Measurements from ENCODE around the gene RIBC2.

The RIBC2 gene

DNA sequence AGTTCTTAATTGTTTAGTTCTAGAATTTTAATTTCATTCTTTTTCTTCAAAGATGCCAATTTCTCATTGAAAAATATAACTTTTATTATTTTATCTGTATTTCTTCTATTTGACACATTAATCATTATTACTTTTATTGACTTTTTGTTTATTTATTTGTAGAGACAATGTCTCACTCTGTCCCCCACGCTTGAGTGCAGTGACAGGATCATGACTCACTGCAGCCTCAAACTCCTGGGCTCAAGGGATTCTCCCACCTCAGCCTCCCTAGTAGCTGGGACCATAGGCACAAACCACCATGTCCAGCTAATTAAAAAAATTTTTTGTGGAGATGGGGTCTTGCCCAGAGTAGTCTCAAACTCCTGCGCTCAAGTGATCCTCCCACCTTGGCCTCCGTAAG, 58.9 kb downstream of the RIBC2 start:
- Histone ChIP-seq H3K36me3 (ENCODE audit: control insufficient read depth, insufficient read depth, low read length) (no peaks in the 10 kb centered on the region), H3K4me3 (ENCODE audit: low read length) (no peak overlapping the region), H3K27me3 (ENCODE audit: control insufficient read depth, insufficient read depth, low read length) (no peaks in the 10 kb centered on the region), H3K9ac (ENCODE audit: low read length) (no peak overlapping the region), H3K4me1 (ENCODE audit: control insufficient read depth, insufficient read depth, low read length) (no peaks in the 10 kb centered on the region), H3K27ac (ENCODE audit: low read depth, low read length) (no peak overlapping the region)

GRCh38 chr22:45473626-45474237, 60.2 kb downstream of the RIBC2 start:
- no peak overlapping the region for H3K9ac ChIP-seq (ENCODE audit: low read length)
- H3K4me3 ChIP-seq (ENCODE audit: low read length) = no peak overlapping the region
- no peaks in the 10 kb centered on the region for H3K36me3 ChIP-seq (ENCODE audit: control insufficient read depth, insufficient read depth, low read length)
- no peaks in the 10 kb centered on the region for H3K4me1 ChIP-seq (ENCODE audit: control insufficient read depth, insufficient read depth, low read length)
- no peak overlapping the region for H3K27ac ChIP-seq (ENCODE audit: low read depth, low read length)
- H3K27me3 ChIP-seq (ENCODE audit: control insufficient read depth, insufficient read depth, low read length) = no peaks in the 10 kb centered on the region

- no peak overlapping the region for H3K27ac ChIP-seq (ENCODE audit: low read depth, low read length)
Observed at GRCh38 chr22:45475063-45475747, 61.7 kb downstream of the RIBC2 start.

DNA sequence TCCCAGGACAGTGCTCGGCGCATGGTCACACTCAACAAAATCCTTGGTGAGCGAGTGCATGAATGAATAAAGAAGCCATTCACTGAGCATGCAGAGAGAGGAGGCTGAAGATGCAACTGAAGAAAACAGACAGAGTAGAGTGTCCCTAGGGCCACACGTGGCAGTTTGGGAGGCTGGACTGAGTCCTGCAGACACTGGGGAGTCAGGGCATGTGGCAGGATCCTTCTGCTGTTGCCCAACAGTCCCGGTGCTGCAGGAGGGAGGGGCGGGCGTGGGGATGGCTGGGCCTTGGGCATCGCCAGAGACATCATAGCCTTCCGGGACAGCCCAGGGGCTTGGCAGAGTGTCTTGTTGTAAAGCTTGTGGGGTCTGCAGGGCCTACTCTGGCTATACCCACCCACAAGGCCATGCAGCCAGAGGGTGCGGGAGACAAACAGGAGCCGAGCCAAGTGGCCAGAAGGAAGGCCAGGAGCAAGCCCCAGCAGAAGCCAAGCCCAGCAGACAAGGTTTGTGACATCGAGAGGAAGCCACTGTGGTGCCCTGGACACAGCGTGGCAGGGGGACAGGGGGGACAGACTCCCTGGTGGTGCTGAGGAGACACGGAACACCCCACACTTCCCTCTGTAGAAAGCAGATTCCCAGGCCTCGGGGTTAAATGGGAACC, 62.5 kb downstream of the RIBC2 start:
- no peaks in the 10 kb centered on the region for H3K4me1 ChIP-seq (ENCODE audit: control insufficient read depth, insufficient read depth, low read length)
- no peak overlapping the region for H3K9ac ChIP-seq (ENCODE audit: low read length)
- no peaks in the 10 kb centered on the region for H3K27me3 ChIP-seq (ENCODE audit: control insufficient read depth, insufficient read depth, low read length)
- H3K36me3 ChIP-seq (ENCODE audit: control insufficient read depth, insufficient read depth, low read length) = no peaks in the 10 kb centered on the region
- no peak overlapping the region for H3K27ac ChIP-seq (ENCODE audit: low read depth, low read length)
- no peak overlapping the region for H3K4me3 ChIP-seq (ENCODE audit: low read length)

More at GRCh38 chr22:45475063-45475747, 61.7 kb downstream of the RIBC2 start:
- H3K36me3 ChIP-seq (ENCODE audit: control insufficient read depth, insufficient read depth, low read length) = no peaks in the 10 kb centered on the region
- no peaks in the 10 kb centered on the region for H3K27me3 ChIP-seq (ENCODE audit: control insufficient read depth, insufficient read depth, low read length)
- H3K9ac ChIP-seq (ENCODE audit: low read length) = no peak overlapping the region
- no peaks in the 10 kb centered on the region for H3K4me1 ChIP-seq (ENCODE audit: control insufficient read depth, insufficient read depth, low read length)
- H3K4me3 ChIP-seq (ENCODE audit: low read length) = no peak overlapping the region

DNA sequence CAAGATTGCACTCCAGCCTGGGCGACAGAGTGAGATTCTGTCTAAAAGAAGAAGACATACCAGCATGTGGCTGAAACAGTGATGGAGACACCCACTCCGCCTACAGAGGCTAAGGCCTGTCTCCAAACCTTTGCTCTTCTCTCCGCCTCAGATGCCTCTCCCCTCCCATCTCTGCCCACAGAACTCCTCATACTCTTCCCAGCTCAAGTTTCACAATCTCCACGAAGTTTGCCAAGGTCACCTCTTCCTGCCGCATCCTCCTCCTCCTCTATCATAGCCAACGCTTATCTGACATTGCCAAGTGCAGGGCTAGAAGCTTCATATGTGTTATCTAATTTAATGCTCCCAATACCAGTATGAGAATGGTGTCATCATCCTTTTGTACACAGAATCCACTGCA, 63.3 kb downstream of the RIBC2 start:
- Histone ChIP-seq H3K9ac (ENCODE audit: low read length) (no peak overlapping the region), H3K4me1 (ENCODE audit: control insufficient read depth, insufficient read depth, low read length) (no peaks in the 10 kb centered on the region), H3K27ac (ENCODE audit: low read depth, low read length) (no peak overlapping the region), H3K4me3 (ENCODE audit: low read length) (no peak overlapping the region), H3K27me3 (ENCODE audit: control insufficient read depth, insufficient read depth, low read length) (no peaks in the 10 kb centered on the region), H3K36me3 (ENCODE audit: control insufficient read depth, insufficient read depth, low read length) (no peaks in the 10 kb centered on the region)

DNA sequence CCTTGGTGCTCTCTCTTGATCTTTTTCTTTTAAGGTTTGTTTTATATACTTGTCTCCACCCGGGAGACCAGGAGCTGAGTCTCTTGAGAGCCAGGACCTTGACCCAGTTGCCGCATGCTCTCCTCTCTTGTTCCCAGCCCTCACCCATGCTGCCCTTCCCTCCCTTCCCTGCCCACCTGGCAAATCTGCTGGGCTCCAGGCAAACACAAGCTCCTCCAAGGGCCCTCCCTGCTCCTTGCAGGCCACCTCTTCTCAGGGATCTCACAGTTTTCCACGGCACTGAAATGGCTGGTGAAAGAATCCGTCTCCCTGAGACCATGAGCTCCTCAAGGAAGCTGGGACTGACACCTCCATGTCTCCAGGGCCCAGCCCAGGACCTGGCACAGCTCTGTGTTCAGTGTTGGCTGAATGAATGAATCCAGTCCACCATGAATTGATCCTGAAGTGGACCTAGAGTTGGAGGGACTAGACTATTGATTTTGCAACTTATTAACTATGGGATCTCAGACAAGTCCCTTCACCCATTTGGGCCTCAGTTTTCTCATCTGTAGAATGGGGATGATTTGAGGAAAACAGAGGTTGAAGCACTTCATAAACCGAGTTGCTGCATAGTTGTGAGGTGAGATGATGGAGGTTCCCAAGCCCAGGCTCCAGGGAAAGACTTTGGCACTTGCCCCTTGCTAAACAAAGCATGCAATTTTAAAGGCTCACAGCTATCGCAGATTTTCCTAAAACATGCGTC, 64.0 kb downstream of the RIBC2 start:
- Histone ChIP-seq H3K9ac (ENCODE audit: low read length) (no peak overlapping the region), H3K4me1 (ENCODE audit: control insufficient read depth, insufficient read depth, low read length) (no peaks in the 10 kb centered on the region), H3K4me3 (ENCODE audit: low read length) (no peak overlapping the region), H3K27ac (ENCODE audit: low read depth, low read length) (no peak overlapping the region), H3K36me3 (ENCODE audit: control insufficient read depth, insufficient read depth, low read length) (no peaks in the 10 kb centered on the region), H3K27me3 (ENCODE audit: control insufficient read depth, insufficient read depth, low read length) (no peaks in the 10 kb centered on the region)

DNA sequence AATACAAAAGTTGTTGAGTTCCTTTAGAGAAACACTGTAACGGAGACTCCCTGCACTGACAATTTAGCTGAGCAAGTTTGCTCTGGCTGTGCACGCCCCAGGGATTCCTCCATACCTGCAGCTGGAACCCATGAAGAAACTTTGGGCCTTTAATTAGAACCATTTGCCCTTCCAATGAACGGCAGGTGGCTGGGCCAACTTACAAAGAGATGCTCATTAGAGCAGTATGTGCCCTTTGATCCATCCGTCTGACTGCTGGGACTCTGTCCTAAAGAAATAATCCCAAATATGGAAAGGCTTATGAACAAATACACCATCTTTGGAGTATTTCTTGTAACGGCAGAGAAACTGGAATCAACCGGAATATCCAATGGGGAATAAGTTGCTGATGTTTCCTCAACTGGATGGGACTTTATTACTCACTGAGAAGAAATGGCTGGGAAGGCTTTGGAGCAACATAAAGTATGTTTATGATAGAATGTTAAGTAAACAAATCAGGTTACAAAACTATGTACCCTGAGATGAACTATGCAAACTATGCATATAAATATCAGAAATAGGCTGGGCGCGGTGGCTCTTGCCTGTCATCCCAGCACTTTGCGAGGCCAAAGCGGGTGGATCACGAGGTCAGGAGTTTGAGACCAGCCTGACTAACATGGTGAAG, 64.7 kb downstream of the RIBC2 start:
- H3K27ac ChIP-seq (ENCODE audit: low read depth, low read length) = no peak overlapping the region
- H3K4me3 ChIP-seq (ENCODE audit: low read length) = no peak overlapping the region
- no peaks in the 10 kb centered on the region for H3K4me1 ChIP-seq (ENCODE audit: control insufficient read depth, insufficient read depth, low read length)
- no peak overlapping the region for H3K9ac ChIP-seq (ENCODE audit: low read length)
- H3K27me3 ChIP-seq (ENCODE audit: control insufficient read depth, insufficient read depth, low read length) = no peaks in the 10 kb centered on the region
- no peaks in the 10 kb centered on the region for H3K36me3 ChIP-seq (ENCODE audit: control insufficient read depth, insufficient read depth, low read length)

- Histone ChIP-seq H3K4me3 (ENCODE audit: low read length) (no peak overlapping the region), H3K27me3 (ENCODE audit: control insufficient read depth, insufficient read depth, low read length) (no peaks in the 10 kb centered on the region), H3K36me3 (ENCODE audit: control insufficient read depth, insufficient read depth, low read length) (no peaks in the 10 kb centered on the region), H3K9ac (ENCODE audit: low read length) (no peak overlapping the region), H3K4me1 (ENCODE audit: control insufficient read depth, insufficient read depth, low read length) (no peaks in the 10 kb centered on the region), H3K27ac (ENCODE audit: low read depth, low read length) (no peak overlapping the region)
Observed at GRCh38 chr22:45480717-45481116, 67.2 kb downstream of the RIBC2 start.

DNA sequence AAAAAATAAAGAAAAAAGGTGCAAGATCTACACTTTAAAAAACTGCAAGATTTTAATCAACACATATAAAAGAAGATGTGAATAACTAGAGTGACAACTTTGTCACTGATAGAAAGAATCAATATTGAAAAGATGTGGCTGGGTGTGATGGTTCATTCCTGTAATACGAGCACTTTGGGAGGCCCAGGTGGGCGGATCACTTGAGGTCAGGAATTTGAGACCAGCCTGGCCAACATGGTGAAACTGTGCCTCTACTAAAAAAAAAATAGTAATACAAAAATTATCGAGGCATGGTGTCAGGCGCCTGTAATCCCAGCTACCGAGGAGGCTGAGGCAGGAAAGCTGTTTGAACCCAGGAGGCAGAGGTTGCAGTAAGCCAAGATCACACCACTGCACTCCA, 68.2 kb downstream of the RIBC2 start:
- no peak overlapping the region for H3K9ac ChIP-seq (ENCODE audit: low read length)
- H3K4me1 ChIP-seq (ENCODE audit: control insufficient read depth, insufficient read depth, low read length) = no peaks in the 10 kb centered on the region
- no peak overlapping the region for H3K27ac ChIP-seq (ENCODE audit: low read depth, low read length)
- no peak overlapping the region for H3K4me3 ChIP-seq (ENCODE audit: low read length)
- no peaks in the 10 kb centered on the region for H3K36me3 ChIP-seq (ENCODE audit: control insufficient read depth, insufficient read depth, low read length)
- H3K27me3 ChIP-seq (ENCODE audit: control insufficient read depth, insufficient read depth, low read length) = no peaks in the 10 kb centered on the region

All from rectal smooth muscle tissue (tissue), 1 donor.